SKM-1 treated with dmso at 0.1 percent for 144 hours (cell line): Measurements from ENCODE around the gene LMF1.
A peak's percentile ranks its signal among the peaks of the same experiment; 100 is the strongest.

ENCODE experiments used
- DNase-seq: peaks from one replicate; lab custom pipeline; 2025; ENCODE audit not compliant: unreplicated experiment; lab: John Stamatoyannopoulos, UW

Gene LMF1

GRCh38 chr16:970766-971581 is at the start of gene LMF1:
TSS of gene LMF1 (minus strand) at chr16:970984. CDS start at chr16:970980, 4 bp downstream.
- DNase-seq = peak; percentile 83

DNA sequence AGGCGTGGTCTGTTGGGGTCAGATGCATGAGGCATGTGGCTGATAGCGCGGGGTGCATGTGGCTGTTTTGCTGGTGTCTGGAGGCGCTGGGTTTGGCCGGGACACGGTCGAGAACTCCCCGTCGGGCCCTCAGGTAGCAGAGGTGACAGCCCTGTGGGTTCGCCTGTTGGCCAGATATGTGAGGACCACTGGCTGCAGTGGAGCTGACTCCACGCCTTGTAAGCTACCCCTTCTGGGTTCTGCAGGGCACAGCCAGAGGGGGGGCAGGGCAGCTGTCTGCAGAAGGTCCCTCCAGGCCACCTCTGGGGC is 49.3 kb upstream of the LMF1 start:
- no peak for DNase-seq

GRCh38 chr16:1019231-1020090 is 48.7 kb upstream of the LMF1 start:
- no peak for DNase-seq

GRCh38 chr16:1018447-1019198 is 47.8 kb upstream of the LMF1 start:
- no peak for DNase-seq

DNA sequence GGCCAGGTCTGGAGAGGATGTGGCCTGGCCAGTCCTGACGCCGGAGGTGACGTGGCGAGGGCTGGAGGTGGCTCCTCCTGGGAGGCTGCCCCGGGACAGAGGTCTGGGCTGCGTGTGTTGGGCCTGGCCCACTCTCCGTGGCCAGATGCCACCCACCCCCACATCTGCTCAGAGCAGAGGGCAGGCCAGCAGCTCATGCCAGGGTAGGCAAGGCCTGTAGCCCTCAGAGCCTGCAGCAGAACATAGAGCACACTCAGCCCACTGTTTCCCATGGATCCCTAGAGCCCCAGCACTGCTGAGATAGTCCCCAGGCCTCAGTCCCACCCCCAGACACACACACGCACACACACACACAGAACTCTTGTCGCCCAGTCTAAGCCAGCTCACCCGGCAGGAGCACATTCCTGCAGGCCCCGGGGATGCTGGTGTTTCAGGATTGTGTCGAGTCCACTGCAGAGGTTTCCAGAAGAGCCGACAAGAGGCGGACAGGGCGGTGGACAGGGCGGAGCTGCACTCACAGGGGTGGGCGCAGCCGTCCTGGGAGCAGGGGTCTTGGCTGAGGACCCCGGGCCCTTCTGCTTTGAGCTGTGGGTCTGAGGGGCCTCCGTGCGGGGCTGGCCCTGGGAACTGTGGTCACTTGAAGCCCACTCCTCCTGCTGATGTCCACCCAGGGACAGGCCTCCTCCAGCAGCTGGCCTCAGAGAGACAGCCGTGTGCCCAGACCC is 44.1 kb upstream of the LMF1 start:
- DNase-seq = no peak

GRCh38 chr16:1014221-1014620 is 43.4 kb upstream of the LMF1 start:
- no peak for DNase-seq

- DNase-seq = no peak
Measured at GRCh38 chr16:1013593-1013900, 42.8 kb upstream of the LMF1 start.

- no peak for DNase-seq
Measured at GRCh38 chr16:1012722-1013592, 42.2 kb upstream of the LMF1 start.

GRCh38 chr16:1012135-1012534 is 41.4 kb upstream of the LMF1 start:
- DNase-seq = no peak

GRCh38 chr16:1011316-1012082 is 40.7 kb upstream of the LMF1 start:
- DNase-seq = no peak

DNA sequence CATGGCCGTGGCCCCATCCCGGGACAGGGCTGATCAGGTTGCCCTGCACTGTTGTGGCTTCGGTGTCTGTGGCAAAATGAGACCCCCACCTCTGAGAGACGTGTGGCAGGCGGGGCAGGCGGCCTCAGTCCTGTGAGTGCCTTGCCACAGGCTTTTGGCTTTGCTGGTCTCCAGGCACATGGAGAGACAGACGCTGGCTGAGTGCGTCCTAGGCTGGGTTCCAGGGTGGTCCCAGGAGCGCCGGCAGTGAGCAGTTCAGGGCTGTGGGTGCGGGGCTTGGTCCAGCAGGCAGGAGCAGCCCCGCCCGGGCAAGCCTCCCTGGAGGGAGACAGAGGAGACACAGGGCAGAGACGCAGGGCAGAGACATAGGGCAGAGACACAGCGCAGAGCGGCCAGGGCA is 40.0 kb upstream of the LMF1 start:
- no peak for DNase-seq

- no peak for DNase-seq
Measured at GRCh38 chr16:1010251-1010650, 39.5 kb upstream of the LMF1 start.

DNA sequence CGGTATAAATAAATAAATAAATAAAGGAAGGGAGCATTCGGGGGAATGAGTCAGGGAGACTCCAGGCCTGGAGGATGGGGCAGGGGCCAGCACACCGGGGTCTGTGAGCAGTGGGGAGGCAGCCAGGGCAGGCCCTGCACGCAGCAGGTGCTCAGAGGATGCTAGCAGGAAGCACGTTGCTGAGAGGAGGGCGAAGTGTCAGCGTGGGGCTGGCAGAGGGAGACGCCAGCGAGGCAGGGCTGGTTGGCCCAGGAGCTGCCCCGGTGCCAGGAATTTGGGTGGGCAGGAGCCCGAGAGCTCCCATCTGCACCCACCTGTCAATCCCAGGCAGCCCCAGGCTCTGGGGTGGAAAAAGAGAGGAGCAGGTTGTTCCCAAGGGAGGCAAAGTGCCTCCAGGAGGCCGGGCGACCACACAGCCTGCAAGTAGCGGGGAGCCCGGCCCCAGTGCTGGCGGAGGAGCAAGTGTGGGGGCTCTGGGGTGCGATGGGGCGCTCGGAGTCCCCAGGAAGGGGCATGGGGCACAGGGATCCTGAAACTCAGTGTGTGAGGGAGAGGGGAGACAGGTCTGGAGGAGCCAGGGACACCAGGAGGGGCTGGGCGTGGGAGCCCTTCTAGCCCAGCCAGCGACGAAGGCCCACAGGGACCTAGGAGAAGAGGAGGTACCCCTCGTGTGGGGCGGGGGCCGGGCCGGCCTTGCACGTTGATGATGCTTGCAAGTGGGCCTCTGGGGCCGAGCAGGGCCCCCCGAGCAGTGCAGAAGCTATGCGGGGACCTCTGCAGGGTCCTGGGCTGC is 38.8 kb upstream of the LMF1 start:
- no peak for DNase-seq

DNA sequence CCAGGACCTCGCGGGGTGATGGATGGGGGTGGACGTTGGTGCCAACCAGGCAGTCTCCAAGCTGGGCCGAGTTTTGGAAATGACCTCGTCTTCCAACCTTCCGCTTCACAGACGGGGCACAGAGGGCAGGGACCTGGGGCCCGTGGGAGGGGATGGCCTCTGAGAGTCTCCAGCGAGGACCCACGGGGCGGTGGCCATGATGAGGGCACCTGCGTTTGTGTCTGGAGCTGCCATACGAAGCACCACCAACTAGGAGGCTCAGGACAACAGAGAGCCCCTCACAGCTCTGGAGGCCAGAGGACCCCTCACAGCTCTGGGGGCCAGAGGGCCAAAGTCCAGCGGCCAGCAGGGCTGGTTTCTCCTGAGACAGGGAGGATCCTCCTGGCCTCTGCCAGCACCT is 37.3 kb upstream of the LMF1 start:
- no peak for DNase-seq

GRCh38 chr16:1007284-1007850 is 36.6 kb upstream of the LMF1 start:
- no peak for DNase-seq

GRCh38 chr16:1006781-1007180 is 36.0 kb upstream of the LMF1 start:
- DNase-seq = no peak

DNA sequence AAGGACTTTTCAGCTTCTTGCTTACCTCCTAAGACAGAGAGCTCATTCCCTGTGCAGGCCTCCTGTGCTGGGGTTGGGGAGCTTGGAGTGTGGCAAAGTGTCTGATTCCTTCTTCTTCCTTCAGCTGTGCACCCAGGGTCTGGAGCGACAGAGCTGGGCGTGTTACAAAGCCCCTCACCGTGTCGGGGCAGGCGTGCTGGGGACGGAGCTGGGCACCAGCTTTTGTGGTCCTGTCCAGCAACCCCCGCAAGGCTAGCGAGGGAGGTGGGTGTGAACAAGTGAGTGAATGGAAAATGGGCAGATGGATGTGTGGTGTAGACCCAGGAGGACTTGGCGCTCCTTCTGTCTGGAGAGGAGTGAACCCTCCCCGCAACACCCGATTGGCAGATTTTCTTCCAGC is 34.5 kb upstream of the LMF1 start:
- DNase-seq = no peak
